Measurements from ENCODE around the gene TRAF3.

DNA sequence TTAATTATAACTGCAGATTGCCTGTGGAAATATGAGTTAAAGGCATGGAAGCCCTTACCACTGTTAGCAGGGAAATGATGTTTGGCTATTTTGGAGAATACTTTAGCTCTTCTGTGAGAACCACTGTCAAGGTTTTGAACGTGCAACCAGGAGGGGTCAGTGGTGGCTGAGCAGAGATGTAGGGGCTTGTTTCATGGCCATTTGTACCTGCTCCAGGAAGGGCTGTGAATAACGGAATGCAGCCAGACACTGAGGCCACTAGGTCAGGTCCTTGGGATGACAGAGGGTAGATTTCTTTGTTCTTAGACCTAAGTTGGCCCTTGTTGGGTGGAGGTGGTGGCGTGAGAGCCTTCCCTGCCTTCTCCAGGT is 8.3 kb downstream of the TRAF3 start:
- TF ChIP-seq, protein P1, sequence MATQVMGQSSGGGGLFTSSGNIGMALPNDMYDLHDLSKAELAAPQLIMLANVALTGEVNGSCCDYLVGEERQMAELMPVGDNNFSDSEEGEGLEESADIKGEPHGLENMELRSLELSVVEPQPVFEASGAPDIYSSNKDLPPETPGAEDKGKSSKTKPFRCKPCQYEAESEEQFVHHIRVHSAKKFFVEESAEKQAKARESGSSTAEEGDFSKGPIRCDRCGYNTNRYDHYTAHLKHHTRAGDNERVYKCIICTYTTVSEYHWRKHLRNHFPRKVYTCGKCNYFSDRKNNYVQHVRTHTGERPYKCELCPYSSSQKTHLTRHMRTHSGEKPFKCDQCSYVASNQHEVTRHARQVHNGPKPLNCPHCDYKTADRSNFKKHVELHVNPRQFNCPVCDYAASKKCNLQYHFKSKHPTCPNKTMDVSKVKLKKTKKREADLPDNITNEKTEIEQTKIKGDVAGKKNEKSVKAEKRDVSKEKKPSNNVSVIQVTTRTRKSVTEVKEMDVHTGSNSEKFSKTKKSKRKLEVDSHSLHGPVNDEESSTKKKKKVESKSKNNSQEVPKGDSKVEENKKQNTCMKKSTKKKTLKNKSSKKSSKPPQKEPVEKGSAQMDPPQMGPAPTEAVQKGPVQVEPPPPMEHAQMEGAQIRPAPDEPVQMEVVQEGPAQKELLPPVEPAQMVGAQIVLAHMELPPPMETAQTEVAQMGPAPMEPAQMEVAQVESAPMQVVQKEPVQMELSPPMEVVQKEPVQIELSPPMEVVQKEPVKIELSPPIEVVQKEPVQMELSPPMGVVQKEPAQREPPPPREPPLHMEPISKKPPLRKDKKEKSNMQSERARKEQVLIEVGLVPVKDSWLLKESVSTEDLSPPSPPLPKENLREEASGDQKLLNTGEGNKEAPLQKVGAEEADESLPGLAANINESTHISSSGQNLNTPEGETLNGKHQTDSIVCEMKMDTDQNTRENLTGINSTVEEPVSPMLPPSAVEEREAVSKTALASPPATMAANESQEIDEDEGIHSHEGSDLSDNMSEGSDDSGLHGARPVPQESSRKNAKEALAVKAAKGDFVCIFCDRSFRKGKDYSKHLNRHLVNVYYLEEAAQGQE (IDR thresholded peaks at IDR 0.05; ENCODE audit: insufficient read depth in 1 of 2, low read depth in 2 of 2, low read length in 2 of 2) = no peak
- no peak for TF ChIP-seq TAF1 (IDR thresholded peaks at IDR 0.05; ENCODE audit: borderline replicate concordance, insufficient read depth, low read length)
- TF ChIP-seq FOXP2 (optimal IDR thresholded peaks at IDR 0.05; ENCODE audit: borderline replicate concordance, extremely low read depth, extremely low read length, insufficient read depth) = no peak
- no peak for TF ChIP-seq SIN3A (IDR thresholded peaks at IDR 0.05; ENCODE audit: borderline replicate concordance, insufficient read depth, low read length)
